Mucosa of rectum (tissue), 2 donors: ENCODE results near the gene DDX27.

Source experiments
- H3K27ac ChIP-seq, 2 donors: one replicate each; pipeline ENCODE4 v1.7.0; 2013; ENCODE audit warnings: inconsistent platforms in 2 of 2, low read depth in 2 of 2, low read length in 2 of 2
- H3K27me3 ChIP-seq, 2 donors: one replicate each; pipeline ENCODE4 v1.7.0; 2013; ENCODE audit warnings: low read length in 2 of 2; ENCODE audit not compliant: control insufficient read depth in 2 of 2, insufficient read depth in 2 of 2
- H3K36me3 ChIP-seq, 2 donors: one replicate each; pipeline ENCODE4 v1.7.0; 2013; ENCODE audit warnings: low read length in 2 of 2; ENCODE audit not compliant: control insufficient read depth in 2 of 2, insufficient read depth in 2 of 2
- H3K4me1 ChIP-seq, 2 donors: one replicate each; pipeline ENCODE4 v1.7.0; 2013; ENCODE audit warnings: low read length in 2 of 2, mild to moderate bottlenecking in 1 of 2; ENCODE audit not compliant: control insufficient read depth in 2 of 2, insufficient read depth in 2 of 2
- H3K4me3 ChIP-seq, 2 donors: one replicate each; pipeline ENCODE4 v1.7.0; 2013; ENCODE audit warnings: low read length in 2 of 2
- H3K9ac ChIP-seq, 2 donors: one replicate each; pipeline ENCODE4 v1.7.0; 2013; ENCODE audit warnings: low read length in 2 of 2, low read depth in 1 of 2, mild to moderate bottlenecking in 1 of 2
- H3K9me3 ChIP-seq, 2 donors: one replicate each; pipeline ENCODE4 v1.7.0; 2013; ENCODE audit warnings: low read length in 2 of 2; ENCODE audit not compliant: control insufficient read depth in 2 of 2
- donor health status: healthy.
- donor health status: Normal muscosa, but diverticular disease.

Gene DDX27

DNA sequence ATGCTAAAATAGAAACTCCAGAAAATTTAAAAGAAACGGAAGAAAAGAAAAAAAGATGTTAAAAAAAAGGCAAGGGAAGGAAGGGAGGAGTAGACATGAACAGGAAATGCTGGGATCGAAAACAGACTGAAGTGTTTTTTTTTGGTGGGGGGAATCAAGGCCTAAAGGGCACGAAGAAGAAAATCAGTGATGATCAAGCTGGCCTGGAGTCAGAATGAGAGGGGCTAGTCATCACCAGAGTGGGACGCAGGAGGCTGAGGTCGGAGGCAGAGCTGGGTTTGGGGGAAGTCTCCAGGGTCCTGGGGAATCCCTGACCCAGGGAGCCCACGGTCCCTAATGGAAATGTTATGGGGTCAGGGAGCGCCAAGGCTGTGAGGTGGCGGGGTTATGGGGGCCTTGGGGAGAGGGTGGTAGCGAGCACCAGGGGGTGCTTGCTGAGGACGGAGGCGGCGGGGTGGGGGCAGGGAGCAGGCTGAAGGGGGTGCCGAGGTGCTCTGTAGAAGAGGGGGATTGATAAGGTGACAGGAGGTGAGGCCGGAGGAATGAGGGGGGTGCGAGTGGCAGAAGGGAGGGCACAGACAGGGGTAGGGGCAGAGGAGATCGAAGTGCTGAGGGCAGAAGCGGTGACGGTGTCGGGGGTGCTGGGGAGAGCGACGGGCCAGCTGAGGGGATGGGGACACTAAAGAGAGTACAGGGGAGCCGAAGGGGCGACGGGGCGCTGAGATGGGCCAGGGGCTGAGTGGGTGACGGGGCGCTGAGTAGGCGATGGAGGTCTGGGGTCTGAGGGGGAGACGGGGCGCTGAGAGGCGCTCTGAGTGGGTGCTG, 58.0 kb downstream of the DDX27 start:
- H3K9me3 ChIP-seq: peaks cover 16 to 19% of the 10 kb centered on the region in 2 donors
- H3K4me1 ChIP-seq: peaks cover 0 to 12% of the 10 kb centered on the region in 2 donors
- peak overlapping the region; percentile 96 to 97 for H3K27ac ChIP-seq
- peak overlapping the region; percentile 93 to 98 for H3K4me3 ChIP-seq
- H3K27me3 ChIP-seq: no peaks in the 10 kb centered on the region
- H3K9ac ChIP-seq: peak overlapping the region; percentile 86 to 94
- H3K36me3 ChIP-seq: peaks cover 37 to 38% of the 10 kb centered on the region in 2 donors

DNA sequence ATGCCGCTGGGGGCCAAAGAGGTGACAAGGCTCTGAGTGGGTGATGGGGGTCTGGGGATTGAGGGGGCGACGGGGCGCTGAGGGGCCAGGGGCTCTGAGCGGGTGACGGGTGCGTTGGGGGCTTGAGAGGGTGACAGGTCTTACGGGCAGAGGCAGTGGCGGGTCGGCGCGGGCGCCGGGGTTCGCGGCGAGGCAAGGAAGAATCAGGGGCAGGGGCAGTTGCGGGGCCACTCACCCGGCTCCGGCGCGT, 58.5 kb downstream of the DDX27 start:
- Histone ChIP-seq H3K4me1 (peaks cover 0 to 12% of the 10 kb centered on the region in 2 donors), H3K36me3 (peaks cover 42 to 43% of the 10 kb centered on the region in 2 donors), H3K4me3 (peak overlapping the region; percentile 93 to 98)

DNA sequence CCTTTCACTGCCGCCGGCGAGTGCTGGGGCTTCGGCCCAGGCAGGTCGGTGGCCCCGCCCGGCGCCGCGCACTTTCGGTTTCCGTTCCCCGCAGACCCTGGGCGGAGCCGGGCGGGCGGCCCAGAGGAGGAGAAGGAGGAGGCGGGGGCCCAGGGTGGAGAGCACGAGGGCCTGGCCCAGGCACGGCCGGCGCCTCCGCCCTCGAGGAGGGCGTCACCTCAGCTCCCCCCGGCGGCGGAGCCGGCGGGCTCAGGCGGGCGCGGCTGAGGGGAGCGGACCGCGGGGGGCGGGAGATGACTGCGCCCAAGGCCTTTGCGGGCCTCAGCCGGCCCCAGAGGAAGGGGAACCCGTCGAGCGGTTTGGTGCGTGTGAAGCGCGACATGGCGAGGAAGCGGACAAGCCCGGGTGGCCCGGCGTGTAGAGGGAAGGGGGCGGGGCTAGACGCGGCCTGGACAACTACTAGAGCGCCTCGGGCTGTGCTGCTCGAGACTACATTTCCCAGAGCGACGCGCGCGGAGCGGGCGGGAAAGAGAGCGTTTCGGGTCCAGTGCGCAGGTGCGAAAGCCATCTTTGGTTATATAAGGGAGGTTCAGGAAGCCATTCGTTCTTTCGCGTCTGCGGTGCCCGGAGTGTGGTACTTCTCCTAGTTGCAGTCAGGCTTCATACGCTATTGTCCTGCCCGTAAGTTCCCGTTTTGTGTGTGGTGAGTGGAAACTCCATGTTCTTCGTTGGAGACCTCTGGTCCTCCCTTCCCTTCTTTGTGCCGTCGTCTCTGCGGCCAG, 59.0 kb downstream of the DDX27 start, which contains the start of gene ZNFX1:
Gene ZNFX1, minus strand, starts transcription at position 22 of the 782 bp plus-strand sequence. CDS start 2,218 bp downstream, outside the sequence.
- Histone ChIP-seq H3K36me3 (peaks cover 46 to 49% of the 10 kb centered on the region in 2 donors), H3K4me1 (peaks cover 0 to 12% of the 10 kb centered on the region in 2 donors)

More for the DNA sequence above, 58.5 kb downstream of the DDX27 start:
- Histone ChIP-seq H3K9me3 (peaks cover 19 to 24% of the 10 kb centered on the region in 2 donors), H3K27me3 (no peaks in the 10 kb centered on the region), H3K9ac (peak overlapping the region; percentile 86 to 94), H3K27ac (peak overlapping the region; percentile 96 to 97)

DNA sequence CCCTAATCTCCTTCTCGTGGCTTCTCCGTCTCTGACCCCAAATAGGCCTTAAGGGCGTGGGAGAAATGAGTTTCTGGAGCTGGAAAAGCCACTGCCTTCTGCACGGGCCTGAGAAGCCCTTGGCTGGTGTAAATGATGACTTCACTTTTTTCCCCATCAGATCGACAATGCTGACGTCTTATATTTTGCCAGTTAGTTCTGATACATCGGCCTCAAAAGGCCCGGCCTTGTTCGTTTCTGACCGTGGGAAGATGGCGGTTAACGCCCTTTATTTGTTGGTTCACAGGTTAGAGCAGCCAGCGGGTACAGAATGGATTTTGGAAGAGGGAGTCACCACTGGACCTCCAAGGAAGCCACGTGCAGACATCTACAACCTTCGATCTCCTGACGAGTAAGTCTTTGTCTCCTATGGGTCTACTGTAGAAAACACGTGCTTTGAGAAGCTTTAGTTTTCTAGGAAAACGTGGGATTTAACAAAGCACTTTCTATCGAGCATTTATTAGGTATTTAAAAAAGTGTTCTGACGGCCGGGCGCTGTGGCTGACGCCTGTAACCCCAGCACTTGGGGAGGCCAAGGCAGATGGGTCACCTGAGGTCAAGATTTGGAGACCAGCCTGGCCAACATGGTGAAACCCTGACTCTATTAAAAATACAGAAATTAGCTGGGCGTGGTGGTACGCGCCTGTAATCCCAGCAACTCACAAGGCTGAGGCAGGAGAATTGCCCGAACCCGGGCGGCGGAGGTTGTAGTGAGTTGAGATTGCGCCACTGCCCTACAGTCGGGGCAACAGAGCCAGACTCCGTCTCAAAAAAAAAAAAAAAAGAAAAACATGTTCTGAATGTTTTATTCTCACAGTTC, 59.8 kb downstream of the DDX27 start:
- Histone ChIP-seq H3K9me3 (peaks cover 31 to 34% of the 10 kb centered on the region in 2 donors), H3K4me3 (peak overlapping the region; percentile 93 to 98), H3K4me1 (peaks cover 0 to 12% of the 10 kb centered on the region in 2 donors), H3K36me3 (peaks cover 50 to 53% of the 10 kb centered on the region in 2 donors), H3K9ac (peak overlapping the region; percentile 92 to 94), H3K27ac (peak overlapping the region; percentile 96 to 97), H3K27me3 (no peaks in the 10 kb centered on the region)

More for the DNA sequence above, 59.0 kb downstream of the DDX27 start, which contains the start of gene ZNFX1:
- H3K27me3 ChIP-seq: no peaks in the 10 kb centered on the region
- peak within 1 kb of the TSS; percentile 92 to 94 for H3K9ac ChIP-seq
- H3K4me3 ChIP-seq: peak within 1 kb of the TSS; percentile 93 to 98
- peaks cover 24 to 29% of the 10 kb centered on the region in 2 donors for H3K9me3 ChIP-seq
- H3K27ac ChIP-seq: peak within 1 kb of the TSS; percentile 96 to 97

DNA sequence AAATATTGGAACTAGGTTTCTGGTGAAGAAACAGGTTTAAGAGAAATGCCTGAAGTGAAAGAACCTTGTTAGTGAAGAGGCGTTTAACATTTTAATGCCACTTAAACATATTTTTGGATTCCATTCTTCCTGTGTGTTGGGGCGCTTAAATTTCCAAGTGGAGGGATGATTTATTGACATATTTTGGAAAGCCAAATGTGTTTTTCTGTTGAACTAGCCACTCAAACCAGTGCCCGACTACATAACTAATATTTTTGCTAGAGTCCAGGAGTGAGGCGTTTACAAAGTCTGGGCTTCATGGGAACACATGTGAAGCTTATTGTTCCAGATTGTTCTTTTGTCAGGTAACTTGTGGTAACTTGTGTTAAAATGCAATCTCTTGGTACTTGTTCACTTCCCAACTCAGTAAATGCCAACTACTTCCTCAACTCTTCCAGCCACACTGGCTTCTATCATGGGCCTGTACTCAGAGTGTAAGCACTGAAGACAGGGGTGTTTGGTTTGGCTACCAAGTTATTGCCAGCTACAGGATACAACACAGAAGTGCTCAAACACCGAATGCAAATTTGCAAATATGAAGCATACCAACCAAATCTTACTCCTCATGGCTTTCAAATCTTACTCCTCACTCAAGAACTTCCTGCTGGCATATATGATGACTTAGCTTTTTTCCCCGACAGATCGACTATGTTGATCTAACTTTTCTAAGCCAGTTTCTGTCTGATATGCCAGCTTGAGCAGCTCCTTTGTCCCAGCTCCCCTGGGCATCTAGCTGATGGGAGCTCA, 60.7 kb downstream of the DDX27 start:
- no peaks in the 10 kb centered on the region for H3K27me3 ChIP-seq
- no peak overlapping the region for H3K27ac ChIP-seq
- peaks cover 31 to 34% of the 10 kb centered on the region in 2 donors for H3K9me3 ChIP-seq
- peaks cover 0 to 12% of the 10 kb centered on the region in 2 donors for H3K4me1 ChIP-seq
- H3K9ac ChIP-seq: no peak overlapping the region
- peaks cover 57 to 58% of the 10 kb centered on the region in 2 donors for H3K36me3 ChIP-seq
- peak overlapping the region; percentile 11 to 93 for H3K4me3 ChIP-seq

DNA sequence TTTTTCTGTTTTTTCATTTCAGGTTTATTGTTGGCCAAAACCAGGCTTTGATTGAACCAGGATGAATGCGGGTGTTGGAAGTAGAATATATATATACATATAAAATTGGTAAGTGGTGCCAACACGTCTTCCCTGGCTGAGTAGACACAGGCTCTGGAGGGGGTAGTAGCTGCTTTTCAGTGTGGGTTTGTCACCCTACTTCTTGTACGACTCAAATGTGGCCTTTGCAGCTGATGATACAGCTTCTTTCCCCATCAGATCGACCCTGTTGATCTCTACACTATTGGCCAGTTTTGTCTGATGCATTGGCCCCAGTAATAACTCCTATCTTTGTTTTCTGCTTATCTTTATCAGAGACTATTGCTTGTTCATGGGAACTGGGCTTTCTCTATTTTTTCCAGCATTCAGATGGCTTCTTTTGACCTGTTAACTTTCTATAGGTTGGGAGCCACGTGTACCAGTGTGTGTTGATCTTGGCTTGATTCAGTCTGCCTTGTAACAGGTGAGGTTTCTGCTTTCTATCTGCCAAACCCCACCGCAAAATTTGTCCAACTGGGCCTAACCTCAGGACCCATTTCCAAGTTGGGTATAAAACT, 61.3 kb downstream of the DDX27 start:
- H3K27me3 ChIP-seq: no peaks in the 10 kb centered on the region
- peaks cover 0 to 12% of the 10 kb centered on the region in 2 donors for H3K4me1 ChIP-seq
- H3K9ac ChIP-seq: no peak overlapping the region
- peaks cover 59 to 61% of the 10 kb centered on the region in 2 donors for H3K36me3 ChIP-seq
- H3K9me3 ChIP-seq: peaks cover 37 to 39% of the 10 kb centered on the region in 2 donors
- peak overlapping the region; percentile 13 to 93 for H3K4me3 ChIP-seq
- H3K27ac ChIP-seq: no peak overlapping the region

DNA sequence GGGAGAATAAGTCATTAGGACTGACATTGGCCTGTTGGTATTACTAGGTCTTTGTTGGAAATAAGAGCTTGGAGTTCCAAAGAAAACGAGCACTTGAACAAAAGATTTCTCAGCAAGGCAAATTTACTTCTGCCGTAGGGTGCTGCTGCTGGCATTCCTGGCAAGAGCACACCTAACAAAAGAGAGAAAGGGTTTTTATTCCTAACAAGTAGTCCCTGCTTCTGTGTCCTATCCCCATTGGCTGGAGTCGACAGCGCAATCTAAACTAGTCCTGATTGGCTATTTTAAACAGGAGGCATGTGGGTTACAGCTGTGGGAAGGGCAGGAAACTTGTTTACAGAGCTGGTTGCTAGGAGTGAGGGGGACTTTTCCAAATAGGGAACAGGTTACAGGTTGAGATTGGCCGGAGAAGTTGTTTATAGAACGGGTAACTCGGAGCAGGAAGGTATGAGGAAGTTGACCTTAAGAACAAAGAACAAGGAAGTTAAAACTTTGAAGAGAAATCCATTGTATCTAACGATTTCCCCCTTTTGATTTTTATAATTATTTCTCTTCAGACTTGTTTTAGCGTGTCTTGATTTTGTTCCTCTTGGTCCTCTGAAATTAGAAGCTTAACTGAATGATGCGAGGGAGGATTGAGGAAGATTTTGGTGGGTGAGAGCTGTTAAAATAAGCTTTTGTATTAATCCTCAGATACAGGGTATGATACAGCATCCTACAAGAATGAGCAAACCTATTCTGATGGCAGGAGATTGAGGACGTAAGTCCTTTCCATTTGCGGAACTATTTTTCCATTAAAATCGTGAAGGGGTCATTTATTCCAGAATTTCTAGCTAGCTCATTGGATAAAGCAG, 62.1 kb downstream of the DDX27 start:
- no peak overlapping the region for H3K9ac ChIP-seq
- H3K27ac ChIP-seq: peak overlapping the region; percentile 1 to 40
- peak overlapping the region; percentile 36 to 93 for H3K4me3 ChIP-seq
- H3K4me1 ChIP-seq: peaks cover 0 to 8% of the 10 kb centered on the region in 2 donors
- peaks cover 45 to 47% of the 10 kb centered on the region in 2 donors for H3K9me3 ChIP-seq
- peaks cover 66% of the 10 kb centered on the region in 2 donors for H3K36me3 ChIP-seq
- H3K27me3 ChIP-seq: no peaks in the 10 kb centered on the region

DNA sequence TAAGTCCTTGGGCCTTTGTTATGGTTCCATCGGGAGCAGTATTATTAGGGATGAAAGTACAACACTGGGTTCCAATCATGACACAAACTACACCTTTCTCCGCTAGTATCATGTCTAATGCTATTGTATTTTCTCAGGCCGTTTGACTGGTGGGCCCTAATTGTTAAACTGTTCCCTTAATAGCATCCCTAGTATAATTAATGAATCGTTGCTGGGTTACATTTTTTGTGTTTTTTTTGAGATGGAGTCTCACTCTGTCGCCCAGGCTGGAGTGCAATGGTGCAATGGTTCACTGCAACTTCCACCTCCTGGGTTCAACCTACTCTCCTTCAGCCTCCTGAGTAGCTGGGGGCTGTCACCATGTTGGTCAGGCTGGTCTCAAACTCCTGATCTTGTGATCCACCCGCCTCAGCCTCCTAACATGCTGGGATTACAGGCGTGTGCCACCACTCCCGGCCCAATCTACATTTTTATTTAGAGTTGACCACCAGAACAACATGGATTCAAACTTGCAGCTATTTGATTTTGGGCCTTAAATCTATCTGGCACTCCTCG, 62.8 kb downstream of the DDX27 start:
- peaks cover 0 to 4% of the 10 kb centered on the region in 2 donors for H3K4me1 ChIP-seq
- H3K9me3 ChIP-seq: peaks cover 52 to 54% of the 10 kb centered on the region in 2 donors
- no peak overlapping the region for H3K27ac ChIP-seq
- H3K4me3 ChIP-seq: peak overlapping the region; percentile 24 to 52
- H3K36me3 ChIP-seq: peaks cover 73% of the 10 kb centered on the region in 2 donors
- no peak overlapping the region for H3K9ac ChIP-seq
- no peaks in the 10 kb centered on the region for H3K27me3 ChIP-seq
